ENCODE results near the gene GCK.

GCK gene

GRCh38 chr7:44232901-44233715 is 43.9 kb upstream of the GCK start:
- H3K4me2 ChIP-seq (ENCODE audit: low read length) = no peak overlapping the region
- H4K20me1 ChIP-seq (ENCODE audit: control insufficient read depth, insufficient read depth, low read depth, low read length) = no peaks in the 10 kb centered on the region
- H3K36me3 ChIP-seq (ENCODE audit: control insufficient read depth, low read length) = no peaks in the 10 kb centered on the region
- H3K4me1 ChIP-seq (ENCODE audit: control insufficient read depth, low read length) = no peaks in the 10 kb centered on the region
- peak; percentile 38 for TF ChIP-seq CTCF (IDR thresholded peaks at IDR 0.05; ENCODE audit: low read depth, low read length, poor library complexity, severe bottlenecking)
- TF ChIP-seq EZH2phosphoT487 (IDR thresholded peaks at IDR 0.05; ENCODE audit: borderline replicate concordance, low read length) = no peak
- H3K79me2 ChIP-seq (ENCODE audit: control insufficient read depth, low read length) = no peaks in the 10 kb centered on the region
- no peak overlapping the region for H3K27ac ChIP-seq (ENCODE audit: low read depth, low read length)
- H3K27me3 ChIP-seq (ENCODE audit: control insufficient read depth, low read length) = peaks cover 3% of the 10 kb centered on the region; the same call in 1 of the 2 replicates
- no peaks in the 10 kb centered on the region for H3F3A ChIP-seq (ENCODE audit: control insufficient read depth, insufficient read depth)
- H3K4me3 ChIP-seq (ENCODE audit: low read length) = no peak overlapping the region
- no peaks in the 10 kb centered on the region for H3K9me2 ChIP-seq (replicated peaks; ENCODE audit: control insufficient read depth, low read length)
- H3K9me3 ChIP-seq (ENCODE audit: control insufficient read depth, insufficient read depth, low read length) = no peaks in the 10 kb centered on the region

- Histone ChIP-seq H3K4me1 (ENCODE audit: control insufficient read depth, low read length) (no peaks in the 10 kb centered on the region), H3K27ac (ENCODE audit: low read depth, low read length) (no peak overlapping the region), H3K36me3 (ENCODE audit: control insufficient read depth, low read length) (no peaks in the 10 kb centered on the region), H3K4me2 (ENCODE audit: low read length) (no peak overlapping the region), H3F3A (ENCODE audit: control insufficient read depth, insufficient read depth) (no peaks in the 10 kb centered on the region), H3K9me2 (replicated peaks; ENCODE audit: control insufficient read depth, low read length) (no peaks in the 10 kb centered on the region), H3K4me3 (ENCODE audit: low read length) (no peak overlapping the region), H3K27me3 (ENCODE audit: control insufficient read depth, low read length) (peaks cover 3% of the 10 kb centered on the region; the same call in 1 of the 2 replicates), H4K20me1 (ENCODE audit: control insufficient read depth, insufficient read depth, low read depth, low read length) (no peaks in the 10 kb centered on the region), H3K79me2 (ENCODE audit: control insufficient read depth, low read length) (no peaks in the 10 kb centered on the region), H3K9me3 (ENCODE audit: control insufficient read depth, insufficient read depth, low read length) (no peaks in the 10 kb centered on the region)
- TF ChIP-seq CTCF (IDR thresholded peaks at IDR 0.05; ENCODE audit: low read depth, low read length, poor library complexity, severe bottlenecking) (no peak), EZH2phosphoT487 (IDR thresholded peaks at IDR 0.05; ENCODE audit: borderline replicate concordance, low read length) (no peak)
Measured at GRCh38 chr7:44232396-44232795, 43.2 kb upstream of the GCK start.

GRCh38 chr7:44231088-44231487 is 41.8 kb upstream of the GCK start:
- H3K4me3 ChIP-seq (ENCODE audit: low read length) = no peak overlapping the region
- no peak overlapping the region for H3K4me2 ChIP-seq (ENCODE audit: low read length)
- no peaks in the 10 kb centered on the region for H3K9me2 ChIP-seq (replicated peaks; ENCODE audit: control insufficient read depth, low read length)

More at GRCh38 chr7:44231088-44231487, 41.8 kb upstream of the GCK start:
- no peaks in the 10 kb centered on the region for H3K4me1 ChIP-seq (ENCODE audit: control insufficient read depth, low read length)
- no peaks in the 10 kb centered on the region for H4K20me1 ChIP-seq (ENCODE audit: control insufficient read depth, insufficient read depth, low read depth, low read length)
- no peaks in the 10 kb centered on the region for H3K9me3 ChIP-seq (ENCODE audit: control insufficient read depth, insufficient read depth, low read length)
- H3K27ac ChIP-seq (ENCODE audit: low read depth, low read length) = no peak overlapping the region
- no peaks in the 10 kb centered on the region for H3F3A ChIP-seq (ENCODE audit: control insufficient read depth, insufficient read depth)
- H3K36me3 ChIP-seq (ENCODE audit: control insufficient read depth, low read length) = no peaks in the 10 kb centered on the region
- H3K79me2 ChIP-seq (ENCODE audit: control insufficient read depth, low read length) = no peaks in the 10 kb centered on the region
- TF ChIP-seq EZH2phosphoT487 (IDR thresholded peaks at IDR 0.05; ENCODE audit: borderline replicate concordance, low read length) (no peak), CTCF (IDR thresholded peaks at IDR 0.05; ENCODE audit: low read depth, low read length, poor library complexity, severe bottlenecking) (no peak)
- no peaks in the 10 kb centered on the region; the same call in 1 of the 2 replicates for H3K27me3 ChIP-seq (ENCODE audit: control insufficient read depth, low read length)
